Neuronal stem cell (in vitro differentiated cells): ENCODE measurements around the gene ALB.

Experiments used
- DNase-seq: peaks from one replicate; pipeline ENCODE4 v3.0.0-alpha.2; 2013; ENCODE audit warnings: low spot score
- H2AFZ ChIP-seq: one replicate; pipeline ENCODE4 v1.6.1; 2013; ENCODE audit warnings: mild to moderate bottlenecking, low read length, inconsistent platforms
- H2AK5ac ChIP-seq: 2 replicates; pipeline ENCODE4 v1.6.1; 2013; ENCODE audit warnings: low read depth, mild to moderate bottlenecking, inconsistent platforms, low read length, moderate library complexity, mixed read lengths
- H2BK120ac ChIP-seq: 2 replicates; pipeline ENCODE4 v1.6.1; 2013; ENCODE audit warnings: low read depth, mild to moderate bottlenecking, inconsistent platforms, low read length, moderate library complexity, mixed read lengths
- H2BK12ac ChIP-seq: one replicate; pipeline ENCODE4 v1.6.1; 2013; ENCODE audit warnings: low read length, inconsistent platforms
- H2BK15ac ChIP-seq: 2 replicates; pipeline ENCODE4 v1.6.1; 2013; ENCODE audit warnings: mild to moderate bottlenecking, low read length, inconsistent platforms, mixed read lengths
- H2BK5ac ChIP-seq: one replicate; pipeline ENCODE4 v1.6.1; 2013; ENCODE audit warnings: inconsistent platforms, mild to moderate bottlenecking, low read length, moderate library complexity
- H3K14ac ChIP-seq: one replicate; pipeline ENCODE4 v1.6.1; 2013; ENCODE audit warnings: low read length, inconsistent platforms
- H3K18ac ChIP-seq: 2 replicates; pipeline ENCODE4 v1.6.1; 2013; ENCODE audit warnings: low read length, inconsistent platforms
- H3K23ac ChIP-seq: 2 replicates; pipeline ENCODE4 v1.6.1; 2013; ENCODE audit warnings: low read depth, mild to moderate bottlenecking, mixed read lengths, low read length, inconsistent platforms; ENCODE audit not compliant: poor library complexity
- H3K27ac ChIP-seq: replicated peaks from 3 replicates; pipeline ENCODE4 v1.5.1; 2013; ENCODE audit warnings: low read length, inconsistent platforms
- H3K27me3 ChIP-seq, 3 experiments: 2 replicates each; pipeline ENCODE4 v1.6.1; 2013; ENCODE audit warnings: low read length in 3 of 3, mild to moderate bottlenecking in 2 of 3, inconsistent platforms in 1 of 3, low read depth in 1 of 3, mixed read lengths in 1 of 3, moderate library complexity in 1 of 3; ENCODE audit not compliant: control insufficient read depth in 3 of 3, insufficient read depth in 3 of 3
- H3K36me3 ChIP-seq, 2 donors: replicated peaks in 1 of 2; 2 replicates each; pipeline ENCODE4 v1.6.1; 2013; ENCODE audit warnings: low read length in 2 of 2; ENCODE audit not compliant: control insufficient read depth in 2 of 2, insufficient read depth in 2 of 2
- H3K4ac ChIP-seq: 2 replicates; pipeline ENCODE4 v1.6.1; 2013; ENCODE audit warnings: inconsistent platforms, mild to moderate bottlenecking, low read length, moderate library complexity
- H3K4me1 ChIP-seq, 2 donors: 1 replicate in 1 of 2; 2 replicates in 1 of 2; pipeline ENCODE4 v1.6.1; 2013; ENCODE audit warnings: low read length in 2 of 2, low read depth in 1 of 2; ENCODE audit not compliant: control insufficient read depth in 2 of 2, insufficient read depth in 1 of 2
- H3K4me2 ChIP-seq: one replicate; pipeline ENCODE4 v1.6.1; 2013; ENCODE audit warnings: mild to moderate bottlenecking, low read length, inconsistent platforms; ENCODE audit not compliant: insufficient read depth, poor library complexity, severe bottlenecking
- H3K4me3 ChIP-seq, 2 donors: 2 replicates each; pipeline ENCODE4 v1.5.1; 2013; ENCODE audit warnings: low read length in 2 of 2, mild to moderate bottlenecking in 2 of 2, inconsistent platforms in 1 of 2, moderate library complexity in 1 of 2
- H3K79me1 ChIP-seq: one replicate; pipeline ENCODE4 v1.6.1; 2013; ENCODE audit warnings: low read depth, mild to moderate bottlenecking, inconsistent platforms, low read length, moderate library complexity
- H3K9ac ChIP-seq: one replicate; pipeline ENCODE4 v1.6.1; 2013; ENCODE audit warnings: mild to moderate bottlenecking, low read depth, low read length, inconsistent platforms; ENCODE audit not compliant: poor library complexity
- H3K9me3 ChIP-seq, 2 donors: replicated peaks in 1 of 2; 2 replicates each; pipeline versions ENCODE3 to v1.6.1; 2013; ENCODE audit warnings: low read length in 2 of 2, mild to moderate bottlenecking in 2 of 2, inconsistent platforms in 1 of 2, low read depth in 1 of 2, mixed read lengths in 1 of 2, moderate library complexity in 1 of 2; ENCODE audit not compliant: control insufficient read depth in 2 of 2, insufficient read depth in 1 of 2
- H4K8ac ChIP-seq: one replicate; pipeline ENCODE4 v1.6.1; 2013; ENCODE audit warnings: low read depth, mild to moderate bottlenecking, inconsistent platforms, low read length, moderate library complexity
- H4K91ac ChIP-seq: one replicate; pipeline ENCODE4 v1.6.1; 2013; ENCODE audit warnings: low read length, low read depth, mild to moderate bottlenecking, inconsistent platforms; ENCODE audit not compliant: poor library complexity
- WGBS, 2 donors: extraction: QIAGEN DNeasy Blood & Tissue Kit; methylation state at CpG; one replicate each; pipeline ENCODE4 v1.1.7; 2013; ENCODE audit warnings: missing lambda C conversion rate in 2 of 2, mixed read lengths in 1 of 2; ENCODE audit not compliant: insufficient read length in 2 of 2, insufficient replicate concordance in 1 of 2; ENCODE audit errors: extremely low coverage in 2 of 2; 5-methylcytosine and 5-hydroxymethylcytosine counted together

The ALB gene

GRCh38 chr4:73439991-73440390, 35.9 kb downstream of the ALB start:
- Histone ChIP-seq H2BK120ac (no peak overlapping the region), H3K9ac (no peak overlapping the region), H2BK15ac (no peak overlapping the region), H2AFZ (no peak overlapping the region), H3K4ac (no peak overlapping the region), H2AK5ac (no peak overlapping the region), H2BK12ac (no peak overlapping the region), H3K27ac (no peak overlapping the region), H3K4me2 (no peak overlapping the region), H3K36me3 (no peaks in the 10 kb centered on the region), H3K79me1 (no peaks in the 10 kb centered on the region), H3K4me3 (no peak overlapping the region), H3K27me3 (no peaks in the 10 kb centered on the region), H3K4me1 (no peaks in the 10 kb centered on the region), H3K14ac (no peak overlapping the region), H3K23ac (no peak overlapping the region), H4K8ac (no peak overlapping the region), H3K9me3 (no peaks in the 10 kb centered on the region), H4K91ac (no peak overlapping the region), H3K18ac (no peak overlapping the region), H2BK5ac (no peak overlapping the region)
- no peak for DNase-seq
- WGBS, 2 donors, result no CpG with 5 or more reads among the region's 3 CpGs

GRCh38 chr4:73440653-73441052, 36.6 kb downstream of the ALB start:
- Histone ChIP-seq H3K4me2 (no peak overlapping the region), H3K4me1 (no peaks in the 10 kb centered on the region), H4K91ac (no peak overlapping the region), H3K79me1 (no peaks in the 10 kb centered on the region), H2AFZ (no peak overlapping the region), H2BK15ac (no peak overlapping the region), H2BK120ac (no peak overlapping the region), H3K4me3 (no peak overlapping the region), H2BK12ac (no peak overlapping the region), H3K36me3 (no peaks in the 10 kb centered on the region), H3K9ac (no peak overlapping the region), H3K23ac (no peak overlapping the region), H3K27me3 (no peaks in the 10 kb centered on the region), H3K18ac (no peak overlapping the region), H3K27ac (no peak overlapping the region), H3K14ac (no peak overlapping the region), H3K4ac (no peak overlapping the region), H4K8ac (no peak overlapping the region), H2BK5ac (no peak overlapping the region), H3K9me3 (no peaks in the 10 kb centered on the region), H2AK5ac (no peak overlapping the region)
- no CpG with 5 or more reads among the region's 3 CpGs for WGBS, 2 donors
- no peak for DNase-seq

- H2BK120ac ChIP-seq, result no peak overlapping the region
- no peak overlapping the region for H3K9ac ChIP-seq
- no peak overlapping the region for H2BK5ac ChIP-seq
- H3K4ac ChIP-seq, result no peak overlapping the region
- no peak overlapping the region for H3K4me3 ChIP-seq
- no peak overlapping the region for H2AFZ ChIP-seq
- no CpG with 5 or more reads among the region's 5 CpGs for WGBS, 2 donors
- H2BK15ac ChIP-seq, result no peak overlapping the region
- H3K27ac ChIP-seq, result no peak overlapping the region
- H3K9me3 ChIP-seq, result no peaks in the 10 kb centered on the region
- no peak overlapping the region for H3K18ac ChIP-seq
- no peak for DNase-seq
- no peak overlapping the region for H3K14ac ChIP-seq
- H3K4me1 ChIP-seq, result no peaks in the 10 kb centered on the region
- no peak overlapping the region for H2AK5ac ChIP-seq
- H4K91ac ChIP-seq, result no peak overlapping the region
- H3K79me1 ChIP-seq, result no peaks in the 10 kb centered on the region
- H3K4me2 ChIP-seq, result no peak overlapping the region
- H3K23ac ChIP-seq, result no peak overlapping the region
- no peaks in the 10 kb centered on the region for H3K27me3 ChIP-seq
- no peak overlapping the region for H2BK12ac ChIP-seq
- H4K8ac ChIP-seq, result no peak overlapping the region
- no peaks in the 10 kb centered on the region for H3K36me3 ChIP-seq
These were observed 38.2 kb downstream of the ALB start for GRCh38 chr4:73442275-73442674.

- no peak for DNase-seq
- H3K14ac ChIP-seq, result no peak overlapping the region
- H3K4me2 ChIP-seq, result no peak overlapping the region
- H3K4me1 ChIP-seq, result no peaks in the 10 kb centered on the region
- no peak overlapping the region for H2AK5ac ChIP-seq
- no peak overlapping the region for H2AFZ ChIP-seq
- no peak overlapping the region for H3K18ac ChIP-seq
- no peak overlapping the region for H3K4ac ChIP-seq
- H3K4me3 ChIP-seq, result no peak overlapping the region
- WGBS, 2 donors, result no CpG with 5 or more reads among the region's 3 CpGs
- H2BK120ac ChIP-seq, result no peak overlapping the region
- H3K23ac ChIP-seq, result no peak overlapping the region
- H3K27ac ChIP-seq, result no peak overlapping the region
- H4K91ac ChIP-seq, result no peak overlapping the region
- H2BK15ac ChIP-seq, result no peak overlapping the region
- no peak overlapping the region for H3K9ac ChIP-seq
- no peaks in the 10 kb centered on the region for H3K36me3 ChIP-seq
- no peaks in the 10 kb centered on the region for H3K79me1 ChIP-seq
- H2BK12ac ChIP-seq, result no peak overlapping the region
- H4K8ac ChIP-seq, result no peak overlapping the region
- H3K9me3 ChIP-seq, result no peaks in the 10 kb centered on the region
- no peak overlapping the region for H2BK5ac ChIP-seq
- H3K27me3 ChIP-seq, result peaks cover 0 to under 1% (median 0%) of the 10 kb centered on the region in 3 experiments
These were observed 39.1 kb downstream of the ALB start for GRCh38 chr4:73443224-73443623.
